Activated T-cell treated with anti-CD3 and anti-CD28 coated beads, Interleukin-2, amount 50 U/mL, for 24 hours (primary cell): ENCODE results near the gene PTGFR.

ENCODE experiments used
- DNase-seq: peaks from one replicate; pipeline ENCODE4 v3.0.0-alpha.2; 2020
- H3K27ac Mint-ChIP-seq: 2 replicates; pipeline ENCODE4 v1.8.0; 2020; ENCODE audit warnings: mild to moderate bottlenecking, mixed read lengths
- H3K27me3 Mint-ChIP-seq: 2 replicates; pipeline ENCODE4 v1.8.0; 2020; ENCODE audit warnings: mixed read lengths
- H3K36me3 Mint-ChIP-seq: 2 replicates; pipeline ENCODE4 v1.8.0; 2020; ENCODE audit warnings: low read depth, mixed read lengths
- H3K4me1 Mint-ChIP-seq: 2 replicates; pipeline ENCODE4 v1.8.0; 2020; ENCODE audit warnings: low read depth, mixed read lengths
- H3K4me3 Mint-ChIP-seq: 2 replicates; pipeline ENCODE4 v1.8.0; 2020; ENCODE audit warnings: mild to moderate bottlenecking, moderate library complexity, mixed read lengths
- H3K9me3 Mint-ChIP-seq: 2 replicates; pipeline ENCODE4 v1.8.0; 2020; ENCODE audit warnings: mixed read lengths

PTGFR gene

GRCh38 chr1:78492386-78492950, 1.7 kb downstream of the PTGFR start:
- H3K36me3 Mint-ChIP-seq: no peaks in the 10 kb centered on the region
- H3K9me3 Mint-ChIP-seq: no peaks in the 10 kb centered on the region
- no peak for DNase-seq
- peaks cover 40% of the 10 kb centered on the region for H3K27me3 Mint-ChIP-seq
- H3K4me3 Mint-ChIP-seq: no peak overlapping the region
- peaks cover 5% of the 10 kb centered on the region for H3K4me1 Mint-ChIP-seq
- no peak overlapping the region for H3K27ac Mint-ChIP-seq

DNA sequence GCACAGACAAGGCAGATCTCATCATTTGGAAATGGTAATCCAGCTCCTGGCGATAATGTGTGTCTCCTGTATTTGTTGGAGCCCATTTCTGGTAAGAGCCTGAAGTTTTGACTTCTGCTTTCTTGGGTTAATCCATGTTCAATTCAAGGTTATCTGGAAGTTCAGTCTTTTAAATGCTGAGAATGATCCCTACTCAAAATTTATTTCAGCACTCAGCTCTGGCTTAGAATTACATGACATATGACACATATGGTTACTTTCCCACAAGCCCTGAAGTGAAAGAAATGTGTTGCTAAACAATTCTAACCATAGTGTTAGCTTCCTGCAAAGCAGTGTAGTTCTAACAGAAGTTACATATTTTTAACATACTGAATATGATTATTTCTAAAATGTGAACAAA, 2.7 kb downstream of the PTGFR start:
- Mint-ChIP-seq H3K36me3 (no peaks in the 10 kb centered on the region), H3K9me3 (no peaks in the 10 kb centered on the region), H3K4me1 (peaks cover 5% of the 10 kb centered on the region), H3K27me3 (peaks cover 40% of the 10 kb centered on the region), H3K4me3 (no peak overlapping the region), H3K27ac (no peak overlapping the region)
- no peak for DNase-seq

- no peaks in the 10 kb centered on the region for H3K9me3 Mint-ChIP-seq
- H3K36me3 Mint-ChIP-seq: no peaks in the 10 kb centered on the region
- H3K27ac Mint-ChIP-seq: no peak overlapping the region
- DNase-seq: no peak
- no peak overlapping the region for H3K4me3 Mint-ChIP-seq
- H3K4me1 Mint-ChIP-seq: no peaks in the 10 kb centered on the region
- H3K27me3 Mint-ChIP-seq: peaks cover 18% of the 10 kb centered on the region
Observed at GRCh38 chr1:78497201-78497600, 6.4 kb downstream of the PTGFR start.

- no peaks in the 10 kb centered on the region for H3K36me3 Mint-ChIP-seq
- H3K4me1 Mint-ChIP-seq: no peaks in the 10 kb centered on the region
- H3K27me3 Mint-ChIP-seq: peaks cover 6% of the 10 kb centered on the region
- no peak overlapping the region for H3K27ac Mint-ChIP-seq
- H3K9me3 Mint-ChIP-seq: no peaks in the 10 kb centered on the region
- no peak for DNase-seq
- no peak overlapping the region for H3K4me3 Mint-ChIP-seq
Observed at GRCh38 chr1:78500529-78500928, 9.8 kb downstream of the PTGFR start.

- Mint-ChIP-seq H3K4me3 (no peak overlapping the region), H3K9me3 (no peaks in the 10 kb centered on the region), H3K27ac (no peak overlapping the region), H3K27me3 (peaks cover 6% of the 10 kb centered on the region), H3K36me3 (no peaks in the 10 kb centered on the region), H3K4me1 (no peaks in the 10 kb centered on the region)
- no peak for DNase-seq
Observed at GRCh38 chr1:78501203-78501602, 10.4 kb downstream of the PTGFR start.

DNA sequence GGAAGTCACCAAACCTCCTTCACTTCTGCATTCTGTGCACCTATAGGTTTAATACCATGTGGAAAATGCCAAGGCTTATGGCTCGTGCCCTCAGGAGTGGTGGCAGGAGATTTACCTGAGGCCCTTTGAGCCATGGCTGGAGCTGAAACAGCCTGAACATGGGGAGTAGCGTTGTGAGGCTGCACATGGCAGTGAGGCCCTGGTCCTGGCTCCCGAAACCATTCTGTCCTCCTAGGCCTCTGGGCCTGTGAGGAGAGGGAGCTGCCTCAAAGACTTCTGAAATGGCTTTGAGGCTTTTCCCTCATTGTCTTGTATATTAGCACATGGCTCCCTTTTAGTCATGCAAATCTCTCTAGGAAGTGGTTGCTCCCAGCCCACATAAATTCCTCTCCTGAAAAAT, 20.6 kb downstream of the PTGFR start:
- Mint-ChIP-seq H3K4me1 (no peaks in the 10 kb centered on the region), H3K9me3 (peaks cover 13% of the 10 kb centered on the region), H3K27ac (no peak overlapping the region), H3K36me3 (no peaks in the 10 kb centered on the region), H3K27me3 (peaks cover 8% of the 10 kb centered on the region), H3K4me3 (no peak overlapping the region)
- DNase-seq: no peak

- Mint-ChIP-seq H3K4me1 (no peaks in the 10 kb centered on the region), H3K36me3 (no peaks in the 10 kb centered on the region), H3K4me3 (no peak overlapping the region)
Observed at GRCh38 chr1:78516716-78517115, 25.9 kb downstream of the PTGFR start.

DNA sequence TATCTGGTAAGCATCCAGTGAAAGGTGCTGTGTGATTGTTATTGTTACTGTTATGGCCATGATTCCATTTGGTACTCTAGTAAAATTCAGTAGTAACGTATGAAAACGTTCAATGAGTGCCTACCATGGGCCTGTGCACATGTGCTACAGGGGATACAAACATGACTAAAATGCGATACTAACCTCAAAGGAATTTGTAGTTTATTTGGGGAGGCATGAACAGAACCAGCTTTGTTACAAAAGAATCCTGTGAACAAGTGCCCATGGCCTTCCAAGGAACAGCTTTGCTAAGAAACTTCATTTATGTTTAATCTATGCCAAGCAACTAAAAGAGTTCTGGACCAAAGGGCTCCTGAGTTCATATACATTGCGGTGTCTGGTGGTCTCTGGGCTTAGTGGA, 28.7 kb downstream of the PTGFR start:
- Mint-ChIP-seq H3K4me1 (no peaks in the 10 kb centered on the region), H3K36me3 (no peaks in the 10 kb centered on the region), H3K4me3 (no peak overlapping the region), H3K9me3 (no peaks in the 10 kb centered on the region), H3K27me3 (peaks cover 6% of the 10 kb centered on the region), H3K27ac (no peak overlapping the region)
- DNase-seq: no peak

More at GRCh38 chr1:78516716-78517115, 25.9 kb downstream of the PTGFR start:
- H3K27ac Mint-ChIP-seq: no peak overlapping the region
- DNase-seq: no peak
- peaks cover 6% of the 10 kb centered on the region for H3K9me3 Mint-ChIP-seq
- H3K27me3 Mint-ChIP-seq: peaks cover 4% of the 10 kb centered on the region

GRCh38 chr1:78520216-78520615, 29.4 kb downstream of the PTGFR start:
- H3K9me3 Mint-ChIP-seq: no peaks in the 10 kb centered on the region
- no peaks in the 10 kb centered on the region for H3K36me3 Mint-ChIP-seq
- peaks cover 2% of the 10 kb centered on the region for H3K27me3 Mint-ChIP-seq
- no peaks in the 10 kb centered on the region for H3K4me1 Mint-ChIP-seq
- no peak overlapping the region for H3K27ac Mint-ChIP-seq
- no peak overlapping the region for H3K4me3 Mint-ChIP-seq
- DNase-seq: no peak

GRCh38 chr1:78520843-78521242, 30.1 kb downstream of the PTGFR start:
- no peak overlapping the region for H3K27ac Mint-ChIP-seq
- H3K4me1 Mint-ChIP-seq: no peaks in the 10 kb centered on the region
- H3K27me3 Mint-ChIP-seq: peaks cover 2% of the 10 kb centered on the region
- DNase-seq: no peak
- no peaks in the 10 kb centered on the region for H3K36me3 Mint-ChIP-seq
- no peak overlapping the region for H3K4me3 Mint-ChIP-seq
- no peaks in the 10 kb centered on the region for H3K9me3 Mint-ChIP-seq

DNA sequence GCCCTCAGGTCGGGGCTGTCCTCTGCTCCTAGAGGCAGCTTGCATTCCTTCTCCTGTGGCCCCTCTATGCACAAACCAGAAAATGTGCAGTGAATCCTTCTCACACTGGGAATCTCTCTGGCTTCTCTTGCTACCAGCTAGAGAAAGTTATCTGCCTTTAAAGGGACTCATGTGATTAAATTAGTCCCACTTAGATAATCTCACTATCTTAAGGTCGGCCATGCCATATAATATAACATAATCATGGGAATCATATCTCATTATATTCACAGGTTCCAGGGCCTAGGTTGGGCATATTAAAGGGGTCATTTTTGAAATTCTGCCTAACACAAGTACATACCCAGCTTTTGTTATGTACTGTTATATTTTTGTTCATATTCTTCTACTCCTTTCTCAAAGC, 31.4 kb downstream of the PTGFR start:
- Mint-ChIP-seq H3K4me3 (no peak overlapping the region), H3K27ac (no peak overlapping the region), H3K27me3 (peaks cover 2% of the 10 kb centered on the region), H3K9me3 (no peaks in the 10 kb centered on the region), H3K4me1 (no peaks in the 10 kb centered on the region), H3K36me3 (no peaks in the 10 kb centered on the region)
- no peak for DNase-seq

DNA sequence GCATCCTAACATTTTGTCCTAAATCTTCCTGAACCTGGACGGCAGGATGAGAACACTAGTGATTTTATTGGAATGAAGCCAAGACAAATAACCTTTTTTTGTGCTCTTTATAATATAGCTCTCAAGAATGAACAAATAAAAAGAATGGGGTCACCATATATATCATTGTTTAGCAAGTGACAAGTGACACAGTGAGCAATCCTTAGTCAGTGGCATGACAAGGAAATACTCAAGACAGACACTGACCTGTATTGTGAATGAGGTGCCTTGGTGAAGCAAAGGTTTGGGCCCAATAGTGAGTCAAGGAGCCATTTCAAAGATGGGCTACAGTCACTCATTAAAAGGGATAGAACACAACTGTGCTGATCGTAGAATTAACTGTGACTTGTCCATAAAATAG, 35.7 kb downstream of the PTGFR start:
- no peaks in the 10 kb centered on the region for H3K36me3 Mint-ChIP-seq
- no peaks in the 10 kb centered on the region for H3K4me1 Mint-ChIP-seq
- no peak overlapping the region for H3K4me3 Mint-ChIP-seq
- H3K27ac Mint-ChIP-seq: no peak overlapping the region
- DNase-seq: no peak
- peaks cover 2% of the 10 kb centered on the region for H3K27me3 Mint-ChIP-seq
- no peaks in the 10 kb centered on the region for H3K9me3 Mint-ChIP-seq

GRCh38 chr1:78527706-78528105, 36.9 kb downstream of the PTGFR start:
- no peaks in the 10 kb centered on the region for H3K9me3 Mint-ChIP-seq
- no peaks in the 10 kb centered on the region for H3K36me3 Mint-ChIP-seq
- H3K27me3 Mint-ChIP-seq: peaks cover 2% of the 10 kb centered on the region
- no peak overlapping the region for H3K27ac Mint-ChIP-seq
- no peak overlapping the region for H3K4me3 Mint-ChIP-seq
- no peak for DNase-seq
- H3K4me1 Mint-ChIP-seq: no peaks in the 10 kb centered on the region

DNA sequence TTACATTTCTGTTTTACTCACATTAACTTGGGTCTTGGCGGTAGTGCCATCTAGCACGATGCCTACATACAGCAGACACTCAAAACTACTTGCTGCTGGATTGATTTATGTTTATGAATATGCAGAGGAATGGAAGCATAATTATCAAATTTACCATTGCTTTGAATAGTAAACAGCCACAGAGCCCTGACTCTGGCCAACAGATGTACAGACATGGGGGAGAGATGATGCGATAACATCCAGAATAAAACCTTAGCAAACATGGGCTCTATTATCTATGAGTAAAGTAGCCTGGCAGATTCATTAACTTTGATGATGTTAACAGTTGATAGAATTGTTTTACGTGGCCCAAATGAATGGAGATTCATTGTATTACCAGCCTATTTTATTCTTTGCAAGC, 42.8 kb downstream of the PTGFR start:
- Mint-ChIP-seq H3K27me3 (peaks cover 2% of the 10 kb centered on the region), H3K4me3 (no peak overlapping the region), H3K27ac (no peak overlapping the region), H3K4me1 (no peaks in the 10 kb centered on the region), H3K36me3 (no peaks in the 10 kb centered on the region), H3K9me3 (no peaks in the 10 kb centered on the region)
- DNase-seq: no peak

GRCh38 chr1:78535286-78535685, 44.5 kb downstream of the PTGFR start:
- no peaks in the 10 kb centered on the region for H3K4me1 Mint-ChIP-seq
- no peak overlapping the region for H3K27ac Mint-ChIP-seq
- no peaks in the 10 kb centered on the region for H3K9me3 Mint-ChIP-seq
- no peaks in the 10 kb centered on the region for H3K36me3 Mint-ChIP-seq
- no peak overlapping the region for H3K4me3 Mint-ChIP-seq
- peaks cover 5% of the 10 kb centered on the region for H3K27me3 Mint-ChIP-seq
- DNase-seq: no peak

DNA sequence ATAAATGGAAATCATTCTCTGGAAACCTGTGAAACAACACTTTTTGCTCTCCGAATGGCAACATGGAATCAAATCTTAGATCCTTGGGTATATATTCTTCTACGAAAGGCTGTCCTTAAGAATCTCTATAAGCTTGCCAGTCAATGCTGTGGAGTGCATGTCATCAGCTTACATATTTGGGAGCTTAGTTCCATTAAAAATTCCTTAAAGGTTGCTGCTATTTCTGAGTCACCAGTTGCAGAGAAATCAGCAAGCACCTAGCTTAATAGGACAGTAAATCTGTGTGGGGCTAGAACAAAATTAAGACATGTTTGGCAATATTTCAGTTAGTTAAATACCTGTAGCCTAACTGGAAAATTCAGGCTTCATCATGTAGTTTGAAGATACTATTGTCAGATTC, 45.7 kb downstream of the PTGFR start:
- no peaks in the 10 kb centered on the region for H3K4me1 Mint-ChIP-seq
- no peaks in the 10 kb centered on the region for H3K36me3 Mint-ChIP-seq
- no peak for DNase-seq
- H3K4me3 Mint-ChIP-seq: no peak overlapping the region
- H3K27ac Mint-ChIP-seq: no peak overlapping the region
- peaks cover 5% of the 10 kb centered on the region for H3K27me3 Mint-ChIP-seq
- H3K9me3 Mint-ChIP-seq: peaks cover 2% of the 10 kb centered on the region
